Upper lobe of right lung (tissue), 1 donor: Measurements from ENCODE around the gene ZNF232. TPM values are rescaled to one million over a fixed set of nuclear protein-coding genes. Genes with fewer than 3 reads are reported as not detected.
A peak's percentile ranks its signal among the peaks of the same experiment; 100 is the strongest.
"Not testable (repeated sequence)": the region's sequence is repeated elsewhere in the genome, so short reads cannot be mapped to it uniquely, and the experiment has no call there.

Source experiments
- ATAC-seq: fragments of 200-7000 bp; cut with Tn5 transposase; one replicate; pipeline ENCODE4 v1.9.1; 2020; ENCODE audit warnings: mild to moderate bottlenecking, moderate library complexity
- DNase-seq: peaks from one replicate; pipeline ENCODE4 v3.0.0-alpha.2; 2020
- H3K27ac ChIP-seq: fragments of 200-600 bp; one replicate; pipeline ENCODE4 v1.8.0; 2022
- H3K27me3 ChIP-seq: fragments of 200-600 bp; one replicate; pipeline ENCODE4 v1.8.0; 2022; ENCODE audit warnings: mild to moderate bottlenecking
- H3K36me3 ChIP-seq: fragments of 200-600 bp; one replicate; pipeline ENCODE4 v1.8.0; 2022
- H3K4me1 ChIP-seq: fragments of 200-600 bp; one replicate; pipeline ENCODE4 v1.8.0; 2022
- H3K4me3 ChIP-seq: fragments of 200-600 bp; one replicate; pipeline ENCODE4 v1.8.0; 2022; ENCODE audit warnings: mild to moderate bottlenecking
- H3K9me3 ChIP-seq: fragments of 200-600 bp; one replicate; pipeline ENCODE4 v1.8.0; 2022
- CTCF ChIP-seq: fragments of 200-600 bp; IDR thresholded peaks from one replicate; pipeline ENCODE4 v1.8.0; 2022; ENCODE audit warnings: antibody characterized with exemption
- intact Hi-C: fragments of 100-400 bp; cut with DNase I; formaldehyde crosslinking; loops from one replicate; pipeline ENCODE4 v1.11.0; 2022
- total RNA-seq: library from RNA; stranded (reverse); fragmentation: NEBNext Ultra II Directional; extraction: Animal tissue kit (Norgen Biotek cat#: 25700); gene quantifications from one replicate; pipeline ENCODE4 v1.2.1, GENCODE V29; 2021
- donor health status: DM: no; HTN: yes; CAD: no; lungs with severe emphysema.

ZNF232 gene
- total RNA-seq, 1 donor from 2014 or later = 8.0 TPM

- no peak for ATAC-seq
- DNase-seq = no peak
- Histone ChIP-seq H3K9me3 (peaks cover 76% of the 10 kb centered on the region), H3K36me3 (peaks cover 19% of the 10 kb centered on the region), H3K27me3 (no peaks in the 10 kb centered on the region), H3K4me3 (no peak overlapping the region), H3K27ac (no peak overlapping the region), H3K4me1 (no peaks in the 10 kb centered on the region)
- intact Hi-C loops = no loop called here
- TF ChIP-seq CTCF = no peak
Measured at GRCh38 chr17:5092218-5093010, 19.3 kb downstream of the ZNF232 start.

DNA sequence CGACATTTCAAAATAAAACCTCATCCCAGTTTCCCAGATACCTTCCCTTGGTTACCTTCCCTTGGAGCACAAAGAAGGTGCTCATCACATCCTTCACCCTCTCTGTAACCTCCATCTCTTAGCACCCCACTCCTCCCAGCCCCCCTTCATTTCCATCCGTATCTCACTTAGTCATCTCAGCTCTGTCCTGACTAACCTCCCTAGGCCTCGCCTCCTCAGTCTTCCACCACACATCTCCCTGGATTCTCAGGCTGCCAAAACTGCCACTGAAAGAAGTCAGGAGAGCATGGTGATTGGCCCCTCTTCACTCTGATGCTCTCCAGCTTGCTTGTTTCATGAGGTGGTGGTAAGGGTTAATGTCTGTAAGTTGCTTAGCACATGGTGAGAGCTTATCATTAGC is 31.1 kb downstream of the ZNF232 start:
- peaks cover 9% of the 10 kb centered on the region for H3K4me1 ChIP-seq
- no peaks in the 10 kb centered on the region for H3K36me3 ChIP-seq
- intact Hi-C loops = no loop called here
- H3K27me3 ChIP-seq = no peaks in the 10 kb centered on the region
- DNase-seq (no peak), ATAC-seq (no peak)
- no peak overlapping the region for H3K4me3 ChIP-seq
- TF ChIP-seq CTCF = no peak
- H3K9me3 ChIP-seq = no peaks in the 10 kb centered on the region
- no peak overlapping the region for H3K27ac ChIP-seq

GRCh38 chr17:5078106-5079028 is 33.3 kb downstream of the ZNF232 start, which contains the start of gene ZFP3:
Gene ZFP3 (plus strand): TSS chr17:5078467. CDS start chr17:5091505, 13,038 bp downstream.
- intact Hi-C loops = no loop called here
- peak; percentile 95 for DNase-seq
- no peak for TF ChIP-seq CTCF
- ATAC-seq = peak; percentile 99
- H3K4me1 ChIP-seq = peaks cover 9% of the 10 kb centered on the region
- H3K36me3 ChIP-seq = no peaks in the 10 kb centered on the region
- peak within 1 kb of the TSS; percentile 84 for H3K27ac ChIP-seq
- H3K9me3 ChIP-seq = no peaks in the 10 kb centered on the region
- H3K27me3 ChIP-seq = no peaks in the 10 kb centered on the region
- H3K4me3 ChIP-seq = peak within 1 kb of the TSS; percentile 79

GRCh38 chr17:5077781-5078105 is 33.9 kb downstream of the ZNF232 start:
- H3K27ac ChIP-seq = peak overlapping the region; percentile 84
- H3K9me3 ChIP-seq = no peaks in the 10 kb centered on the region
- ATAC-seq (peak; percentile 15), DNase-seq (no peak)
- peak overlapping the region; percentile 79 for H3K4me3 ChIP-seq
- TF ChIP-seq CTCF = no peak
- H3K4me1 ChIP-seq = peaks cover 9% of the 10 kb centered on the region
- intact Hi-C loops = no loop called here
- no peaks in the 10 kb centered on the region for H3K27me3 ChIP-seq
- no peaks in the 10 kb centered on the region for H3K36me3 ChIP-seq

DNA sequence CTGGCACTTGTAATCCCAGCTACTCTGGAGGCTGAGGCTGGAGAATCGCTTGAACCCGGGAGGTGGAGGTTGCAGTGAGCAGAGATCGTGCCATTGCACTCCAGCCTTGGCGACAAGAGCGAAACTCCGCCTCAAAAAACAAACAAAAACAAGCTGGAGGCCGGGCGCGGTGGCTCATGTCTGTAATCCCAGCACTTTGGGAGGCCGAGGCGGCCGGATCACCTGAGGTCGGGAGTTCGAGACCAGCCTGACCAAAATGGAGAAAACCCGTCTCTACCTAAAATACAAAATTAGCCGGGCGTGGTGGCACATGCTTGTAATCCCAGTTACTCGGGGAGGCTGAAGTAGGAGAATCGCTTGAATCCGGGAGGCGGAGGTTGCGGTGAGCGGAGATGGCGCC is 34.4 kb downstream of the ZNF232 start:
- H3K27me3 ChIP-seq, DNase-seq, H3K9me3 ChIP-seq, H3K4me1 ChIP-seq, H3K36me3 ChIP-seq, intact Hi-C loops, ATAC-seq, H3K27ac ChIP-seq: not testable (repeated sequence)
- peak overlapping the region; percentile 79 for H3K4me3 ChIP-seq

GRCh38 chr17:5075472-5075871 is 36.2 kb downstream of the ZNF232 start:
- intact Hi-C loops, H3K4me1 ChIP-seq, ATAC-seq, H3K36me3 ChIP-seq, DNase-seq, H3K9me3 ChIP-seq, H3K27me3 ChIP-seq, H3K4me3 ChIP-seq, H3K27ac ChIP-seq: not testable (repeated sequence)
